Ovary (tissue), 3 donors: ENCODE measurements around the gene ARVCF.

Experiments
- CTCF ChIP-seq, 3 donors: fragments of 450-650 bp in 2 of 3; fragments of 200-600 bp in 1 of 3; IDR thresholded peaks; one replicate each; pipeline versions ENCODE4 v1.5.1 to v1.8.0; 2016 to 2022; ENCODE audit warnings: antibody characterized with exemption in 3 of 3, mild to moderate bottlenecking in 1 of 3
- POLR2A ChIP-seq: fragments of 450-650 bp; IDR thresholded peaks from one replicate; pipeline ENCODE4 v1.6.1; 2017; ENCODE audit warnings: antibody characterized with exemption, mild to moderate bottlenecking, moderate library complexity
- donor health status: DM: no; HTN: no; CAD: no.

- TF ChIP-seq CTCF (IDR thresholded peaks at IDR 0.05) (no peak), POLR2A (no peak)
Observed at GRCh38 chr22:20054485-20054884, 37.9 kb upstream of the ARVCF start.
